ENCODE results near the gene NOTUM.

DNA sequence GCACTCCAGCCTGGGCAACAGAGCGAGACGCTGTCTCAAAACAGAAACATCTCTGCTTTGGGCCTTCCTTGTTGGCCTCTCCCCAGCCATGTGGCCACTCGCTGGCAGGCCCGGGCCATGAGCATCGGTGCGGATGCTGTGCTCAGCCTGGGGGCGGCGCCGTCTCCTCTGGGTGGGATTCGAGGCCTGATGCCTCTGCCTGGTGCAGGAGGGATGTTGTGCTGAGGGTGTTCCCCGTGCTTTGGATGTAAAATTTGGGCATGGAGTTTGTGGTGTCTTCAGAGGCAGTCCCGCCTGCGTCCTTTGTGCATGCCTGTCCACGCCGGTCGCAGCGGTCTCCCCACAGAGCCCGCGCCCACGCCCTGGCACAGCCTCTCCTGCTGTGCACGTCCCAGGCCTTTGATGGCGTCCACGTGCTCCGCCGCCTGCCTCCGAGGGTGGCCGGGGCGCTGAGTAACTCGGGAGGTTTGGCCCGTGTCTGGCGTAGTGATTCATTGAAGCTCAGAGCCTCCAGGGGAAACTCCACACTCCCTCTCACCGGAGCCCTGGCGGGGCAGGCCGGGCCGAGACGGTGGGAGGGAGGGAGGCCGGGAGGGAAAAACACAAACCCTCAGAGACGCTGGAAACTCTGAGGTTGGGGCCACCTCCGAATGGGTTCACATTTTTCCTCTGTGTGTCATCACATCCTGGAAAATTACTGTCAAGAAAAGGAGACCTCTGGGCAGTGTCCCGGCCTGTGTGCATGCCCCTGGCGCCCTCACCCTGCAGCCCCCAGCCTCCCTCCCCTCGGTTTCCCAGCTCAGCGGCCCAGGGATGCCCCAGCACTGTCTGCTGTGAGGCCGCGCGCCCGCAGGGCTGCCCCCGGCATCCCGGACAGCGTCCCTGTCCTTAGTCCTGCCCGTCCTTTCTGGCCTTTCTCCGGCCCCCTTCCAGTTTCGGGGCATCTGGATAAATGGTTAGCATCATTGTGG is 42.7 kb upstream of the NOTUM start:
- no peak for TF ChIP-seq YY1 (IDR thresholded peaks at IDR 0.05; ENCODE audit: insufficient read depth, insufficient read length)
- TF ChIP-seq ZNF274 (IDR thresholded peaks at IDR 0.05; ENCODE audit: low read depth, low read length): no peak

All from NT2/D1 (cell line).